MM.1S (cell line): ENCODE measurements around the gene MID1.

Experiments
- DNase-seq: peaks from one replicate; pipeline ENCODE4 v3.0.0-alpha.2; 2015
- H2AFZ ChIP-seq: fragments of 300-600 bp; sonication (generic); 2 replicates; pipeline ENCODE4 v1.6.0; 2016; ENCODE audit warnings: antibody characterized with exemption, low read length
- H3F3A ChIP-seq: fragments of 300-600 bp; sonication (generic); 2 replicates; pipeline ENCODE4 v1.6.1; 2016; ENCODE audit warnings: mild to moderate bottlenecking, antibody characterized with exemption, low read length, moderate library complexity, mixed read lengths; ENCODE audit not compliant: insufficient read depth
- H3K27ac ChIP-seq: fragments of 300-600 bp; sonication (generic); 2 replicates; pipeline ENCODE4 v1.5.1; 2016; ENCODE audit warnings: mild to moderate bottlenecking, low read length
- H3K27me3 ChIP-seq: fragments of 300-600 bp; sonication (generic); replicated peaks from 2 replicates; pipeline ENCODE4 v1.6.0; 2016; ENCODE audit warnings: low read length; ENCODE audit not compliant: insufficient read depth
- H3K36me3 ChIP-seq: fragments of 300-600 bp; sonication (generic); replicated peaks from 2 replicates; pipeline ENCODE4 v1.6.1; 2016; ENCODE audit warnings: mild to moderate bottlenecking, low read length, mixed read lengths; ENCODE audit not compliant: insufficient read depth
- H3K4me1 ChIP-seq: fragments of 300-600 bp; sonication (generic); 2 replicates; pipeline ENCODE4 v1.6.1; 2016; ENCODE audit warnings: low read length, mixed read lengths
- H3K4me2 ChIP-seq: fragments of 300-600 bp; sonication (generic); 2 replicates; pipeline ENCODE4 v1.6.0; 2016; ENCODE audit warnings: low read depth, low read length
- H3K4me3 ChIP-seq: fragments of 300-600 bp; sonication (generic); 2 replicates; pipeline ENCODE4 v1.5.1; 2016; ENCODE audit warnings: low read length, mixed read lengths
- H3K79me2 ChIP-seq: fragments of 300-600 bp; sonication (generic); 2 replicates; pipeline ENCODE4 v1.6.1; 2016; ENCODE audit warnings: mixed run types, low read length, mixed read lengths
- H3K9ac ChIP-seq: fragments of 300-600 bp; sonication (generic); 2 replicates; pipeline ENCODE4 v1.6.1; 2016; ENCODE audit warnings: low read length, mixed read lengths
- H3K9me2 ChIP-seq: fragments of 300-600 bp; sonication (generic); replicated peaks from 2 replicates; pipeline ENCODE4 v1.6.1; 2016; ENCODE audit warnings: mild to moderate bottlenecking, low read length, mixed read lengths; ENCODE audit not compliant: insufficient read depth
- H3K9me3 ChIP-seq: fragments of 300-600 bp; sonication (generic); replicated peaks from 2 replicates; pipeline ENCODE4 v1.6.1; 2016; ENCODE audit warnings: mild to moderate bottlenecking, low read length, mixed read lengths; ENCODE audit not compliant: insufficient read depth
- H4K20me1 ChIP-seq: fragments of 300-600 bp; sonication (generic); 2 replicates; pipeline ENCODE4 v1.6.1; 2016; ENCODE audit warnings: mild to moderate bottlenecking, low read length, moderate library complexity, mixed read lengths; ENCODE audit not compliant: insufficient read depth
- CTCF ChIP-seq: fragments of 300-600 bp; sonication (generic); IDR thresholded peaks from 2 replicates; pipeline ENCODE4 v1.5.1; 2016; ENCODE audit warnings: antibody characterized with exemption, low read length, mixed read lengths
- EZH2 ChIP-seq: fragments of 300-600 bp; sonication (generic); optimal IDR thresholded peaks from 2 replicates; pipeline ENCODE3; 2017; ENCODE audit warnings: low read depth, mild to moderate bottlenecking, antibody characterized with exemption, low read length, mixed read lengths
- EZH2phosphoT487 ChIP-seq: fragments of 300-600 bp; sonication (generic); IDR thresholded peaks from 2 replicates; pipeline ENCODE4 v1.6.1; 2018; ENCODE audit warnings: antibody characterized with exemption, low read length

Gene MID1

GRCh38 chrX:10450229-10450958 lies 170.0 kb downstream of the MID1 start:
- TF ChIP-seq EZH2phosphoT487 (no peak), CTCF (no peak), EZH2 (no peak)
- H3K4me1 ChIP-seq: no peaks in the 10 kb centered on the region
- H2AFZ ChIP-seq: no peak overlapping the region
- H4K20me1 ChIP-seq: no peaks in the 10 kb centered on the region
- no peak for DNase-seq
- H3K36me3 ChIP-seq: no peaks in the 10 kb centered on the region
- no peak overlapping the region for H3K27ac ChIP-seq
- no peak overlapping the region for H3K4me3 ChIP-seq
- no peaks in the 10 kb centered on the region for H3K9me2 ChIP-seq
- H3K79me2 ChIP-seq: no peaks in the 10 kb centered on the region
- H3K9me3 ChIP-seq: no peaks in the 10 kb centered on the region
- no peak overlapping the region for H3K9ac ChIP-seq
- H3F3A ChIP-seq: no peaks in the 10 kb centered on the region
- H3K27me3 ChIP-seq: no peaks in the 10 kb centered on the region
- no peak overlapping the region for H3K4me2 ChIP-seq

- Histone ChIP-seq H4K20me1 (no peaks in the 10 kb centered on the region), H3K9ac (no peak overlapping the region), H3F3A (no peaks in the 10 kb centered on the region), H3K27ac (no peak overlapping the region), H3K27me3 (no peaks in the 10 kb centered on the region), H3K79me2 (no peaks in the 10 kb centered on the region), H3K4me2 (no peak overlapping the region), H3K9me2 (no peaks in the 10 kb centered on the region), H3K36me3 (no peaks in the 10 kb centered on the region), H3K4me3 (no peak overlapping the region), H3K4me1 (no peaks in the 10 kb centered on the region), H3K9me3 (no peaks in the 10 kb centered on the region), H2AFZ (no peak overlapping the region)
- no peak for DNase-seq
- TF ChIP-seq EZH2phosphoT487: no peak
- TF ChIP-seq EZH2: no peak
- TF ChIP-seq CTCF: no peak
Measured at GRCh38 chrX:10447564-10448214, 172.7 kb downstream of the MID1 start.

GRCh38 chrX:10444204-10444603 lies 176.2 kb downstream of the MID1 start:
- Histone ChIP-seq H3K4me2 (no peak overlapping the region), H3K4me1 (no peaks in the 10 kb centered on the region)

More at GRCh38 chrX:10444204-10444603, 176.2 kb downstream of the MID1 start:
- H3K9ac ChIP-seq: no peak overlapping the region
- no peak overlapping the region for H3K27ac ChIP-seq
- no peaks in the 10 kb centered on the region for H3F3A ChIP-seq
- no peaks in the 10 kb centered on the region for H3K9me3 ChIP-seq
- no peak for DNase-seq
- H3K27me3 ChIP-seq: no peaks in the 10 kb centered on the region
- no peaks in the 10 kb centered on the region for H3K36me3 ChIP-seq
- H2AFZ ChIP-seq: no peak overlapping the region
- no peak for TF ChIP-seq EZH2
- TF ChIP-seq EZH2phosphoT487: no peak
- TF ChIP-seq CTCF: no peak
- no peak overlapping the region for H3K4me3 ChIP-seq
- no peaks in the 10 kb centered on the region for H3K79me2 ChIP-seq
- H3K9me2 ChIP-seq: no peaks in the 10 kb centered on the region
- no peaks in the 10 kb centered on the region for H4K20me1 ChIP-seq
